ENCODE results near the gene FOXA1. TPM values are rescaled to one million over a fixed set of nuclear protein-coding genes. Genes with fewer than 3 reads are reported as not detected.

The FOXA1 gene
- not detected for total RNA-seq (ENCODE audit: unreplicated experiment)
- long read RNA-seq, result 0 reads

DNA sequence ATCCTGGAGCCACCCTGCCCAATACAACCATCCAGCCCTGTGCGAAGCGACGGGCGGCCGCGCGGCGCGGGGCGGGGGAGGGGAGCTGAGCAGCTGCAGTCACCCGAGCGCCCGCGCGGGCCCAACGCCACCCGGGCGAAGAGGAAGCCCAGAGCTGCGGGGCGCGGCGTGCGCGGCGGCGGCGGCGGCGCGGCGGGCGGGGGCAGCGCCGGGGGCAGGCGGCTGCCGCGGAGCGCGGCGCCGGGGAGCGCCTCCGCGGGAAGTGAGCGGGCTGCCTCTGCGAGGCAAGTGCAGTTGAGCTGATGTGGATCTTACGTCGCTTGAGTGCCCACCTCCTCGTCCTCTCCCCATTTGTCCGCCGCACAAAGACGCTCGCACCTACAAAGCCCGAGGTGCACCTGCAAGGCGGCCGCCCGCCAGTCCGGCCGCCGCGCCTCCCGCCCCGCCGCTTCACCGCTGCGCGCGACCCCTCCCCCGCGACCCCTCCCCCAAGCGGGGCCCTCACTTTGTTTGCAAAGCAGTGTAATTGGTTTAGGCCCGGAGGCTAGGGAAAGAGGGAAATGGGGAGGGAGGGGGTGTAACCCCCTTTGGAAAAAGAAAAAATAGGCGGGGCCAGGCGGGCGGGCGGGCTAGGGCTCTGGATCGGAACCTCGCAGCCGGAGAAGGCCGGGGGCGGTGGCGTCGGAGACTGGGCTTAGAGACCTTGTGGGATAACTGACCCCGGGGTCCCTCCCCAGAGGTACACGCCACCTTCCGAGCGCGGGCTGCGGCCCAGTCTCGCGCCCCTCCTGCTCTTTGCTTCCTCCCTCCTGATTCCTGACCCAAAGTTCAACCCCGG lies at the start of gene FOXA1, which contains the start of gene TTC6:
Gene FOXA1, minus strand, starts transcription at position 279 of the 838 bp plus-strand sequence. Its CDS starts 277 bp downstream, at position 2.
Gene TTC6, plus strand, starts transcription at position 659 of the 838 bp plus-strand sequence. CDS start 26,436 bp downstream, outside the sequence.
- peak; percentile 56 for DNase-seq
- peaks cover 45% of the 10 kb centered on the region for H3K27me3 Mint-ChIP-seq (ENCODE audit: unreplicated experiment)
- H3K36me3 Mint-ChIP-seq (ENCODE audit: unreplicated experiment), result no peaks in the 10 kb centered on the region
- H3K27ac Mint-ChIP-seq (ENCODE audit: unreplicated experiment), result no peak within 1 kb of the TSS
- H3K4me1 Mint-ChIP-seq (ENCODE audit: low read depth, unreplicated experiment), result peaks cover 16% of the 10 kb centered on the region
- peak within 1 kb of the TSS; percentile 90 for H3K4me3 Mint-ChIP-seq (ENCODE audit: unreplicated experiment)
- TF ChIP-seq, protein P1, sequence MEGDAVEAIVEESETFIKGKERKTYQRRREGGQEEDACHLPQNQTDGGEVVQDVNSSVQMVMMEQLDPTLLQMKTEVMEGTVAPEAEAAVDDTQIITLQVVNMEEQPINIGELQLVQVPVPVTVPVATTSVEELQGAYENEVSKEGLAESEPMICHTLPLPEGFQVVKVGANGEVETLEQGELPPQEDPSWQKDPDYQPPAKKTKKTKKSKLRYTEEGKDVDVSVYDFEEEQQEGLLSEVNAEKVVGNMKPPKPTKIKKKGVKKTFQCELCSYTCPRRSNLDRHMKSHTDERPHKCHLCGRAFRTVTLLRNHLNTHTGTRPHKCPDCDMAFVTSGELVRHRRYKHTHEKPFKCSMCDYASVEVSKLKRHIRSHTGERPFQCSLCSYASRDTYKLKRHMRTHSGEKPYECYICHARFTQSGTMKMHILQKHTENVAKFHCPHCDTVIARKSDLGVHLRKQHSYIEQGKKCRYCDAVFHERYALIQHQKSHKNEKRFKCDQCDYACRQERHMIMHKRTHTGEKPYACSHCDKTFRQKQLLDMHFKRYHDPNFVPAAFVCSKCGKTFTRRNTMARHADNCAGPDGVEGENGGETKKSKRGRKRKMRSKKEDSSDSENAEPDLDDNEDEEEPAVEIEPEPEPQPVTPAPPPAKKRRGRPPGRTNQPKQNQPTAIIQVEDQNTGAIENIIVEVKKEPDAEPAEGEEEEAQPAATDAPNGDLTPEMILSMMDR (IDR thresholded peaks at IDR 0.05; ENCODE audit: partially characterized antibody, unreplicated experiment), result no peak
- H3K9me3 Mint-ChIP-seq (ENCODE audit: unreplicated experiment), result peaks cover 16% of the 10 kb centered on the region

DNA sequence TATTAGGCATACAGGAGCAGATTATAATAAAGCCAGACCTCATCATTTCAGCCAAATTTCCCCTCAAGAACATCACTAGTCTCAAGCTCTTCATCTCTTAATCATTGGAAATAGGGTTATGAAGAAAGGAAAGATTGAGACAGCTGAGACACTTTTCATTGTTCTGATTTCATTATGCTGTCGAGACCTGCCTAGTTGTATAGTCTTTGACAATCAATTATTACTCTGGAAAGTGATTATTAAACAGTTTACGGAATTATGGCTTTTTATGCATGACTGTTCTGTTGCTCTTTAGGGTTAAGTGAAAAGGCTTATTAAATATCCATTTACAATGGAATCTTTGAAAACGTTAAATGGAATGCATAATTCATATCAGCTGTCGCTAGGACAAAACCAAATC lies 48.7 kb upstream of the FOXA1 start:
- no peaks in the 10 kb centered on the region for H3K36me3 Mint-ChIP-seq (ENCODE audit: unreplicated experiment)
- no peak overlapping the region for H3K4me3 Mint-ChIP-seq (ENCODE audit: unreplicated experiment)
- no peaks in the 10 kb centered on the region for H3K9me3 Mint-ChIP-seq (ENCODE audit: unreplicated experiment)
- H3K4me1 Mint-ChIP-seq (ENCODE audit: low read depth, unreplicated experiment), result no peaks in the 10 kb centered on the region
- TF ChIP-seq, protein P1 (IDR thresholded peaks at IDR 0.05; ENCODE audit: partially characterized antibody, unreplicated experiment), result no peak
- DNase-seq, result no peak
- H3K27me3 Mint-ChIP-seq (ENCODE audit: unreplicated experiment), result no peaks in the 10 kb centered on the region
- no peak overlapping the region for H3K27ac Mint-ChIP-seq (ENCODE audit: unreplicated experiment)

DNA sequence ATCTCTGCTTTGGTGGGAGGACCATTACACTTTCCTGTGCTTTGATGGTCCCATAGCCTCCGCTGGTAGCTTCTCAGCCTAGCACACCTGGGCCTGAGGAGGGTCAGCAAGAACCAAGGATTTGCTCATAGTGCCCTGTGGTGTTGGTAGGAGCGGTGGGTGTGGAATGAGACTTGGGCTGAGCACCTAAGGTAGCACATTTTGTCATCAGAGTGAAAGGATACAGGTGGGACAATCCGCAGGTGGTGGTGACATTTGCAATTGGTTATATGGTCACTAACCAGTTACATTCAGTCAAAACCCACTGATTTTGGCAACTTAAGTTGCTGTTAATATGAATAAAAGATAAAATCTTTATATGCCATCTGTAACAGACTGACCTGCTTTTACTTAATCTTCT lies 47.1 kb upstream of the FOXA1 start:
- TF ChIP-seq, protein P1 (IDR thresholded peaks at IDR 0.05; ENCODE audit: partially characterized antibody, unreplicated experiment), result no peak
- no peak for DNase-seq
- Mint-ChIP-seq H3K4me1 (ENCODE audit: low read depth, unreplicated experiment) (no peaks in the 10 kb centered on the region), H3K27me3 (ENCODE audit: unreplicated experiment) (no peaks in the 10 kb centered on the region), H3K36me3 (ENCODE audit: unreplicated experiment) (no peaks in the 10 kb centered on the region), H3K9me3 (ENCODE audit: unreplicated experiment) (no peaks in the 10 kb centered on the region), H3K27ac (ENCODE audit: unreplicated experiment) (no peak overlapping the region), H3K4me3 (ENCODE audit: unreplicated experiment) (no peak overlapping the region)

DNA sequence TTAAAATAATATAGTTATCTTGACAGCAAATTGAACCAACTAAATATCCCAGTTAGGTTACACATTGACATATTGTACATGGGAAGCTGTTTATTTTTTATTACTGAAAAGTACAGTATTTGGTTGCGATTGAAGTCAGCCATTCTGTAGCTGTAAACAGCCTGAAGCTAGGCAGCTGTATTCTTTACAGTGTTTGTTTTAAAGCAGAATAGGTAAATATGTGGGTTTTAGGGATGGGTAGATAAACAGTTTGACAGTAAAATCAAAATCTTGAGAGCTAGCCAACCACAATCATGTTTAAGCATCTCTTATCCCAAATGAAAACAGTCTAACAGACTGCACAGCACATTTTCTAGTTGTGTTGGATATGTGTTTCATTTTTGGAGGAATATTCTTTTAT lies 46.1 kb upstream of the FOXA1 start:
- no peaks in the 10 kb centered on the region for H3K27me3 Mint-ChIP-seq (ENCODE audit: unreplicated experiment)
- H3K27ac Mint-ChIP-seq (ENCODE audit: unreplicated experiment), result no peak overlapping the region
- no peaks in the 10 kb centered on the region for H3K36me3 Mint-ChIP-seq (ENCODE audit: unreplicated experiment)
- H3K4me3 Mint-ChIP-seq (ENCODE audit: unreplicated experiment), result no peak overlapping the region
- H3K4me1 Mint-ChIP-seq (ENCODE audit: low read depth, unreplicated experiment), result no peaks in the 10 kb centered on the region
- no peaks in the 10 kb centered on the region for H3K9me3 Mint-ChIP-seq (ENCODE audit: unreplicated experiment)
- no peak for DNase-seq
- TF ChIP-seq, protein P1 (IDR thresholded peaks at IDR 0.05; ENCODE audit: partially characterized antibody, unreplicated experiment), result no peak

DNA sequence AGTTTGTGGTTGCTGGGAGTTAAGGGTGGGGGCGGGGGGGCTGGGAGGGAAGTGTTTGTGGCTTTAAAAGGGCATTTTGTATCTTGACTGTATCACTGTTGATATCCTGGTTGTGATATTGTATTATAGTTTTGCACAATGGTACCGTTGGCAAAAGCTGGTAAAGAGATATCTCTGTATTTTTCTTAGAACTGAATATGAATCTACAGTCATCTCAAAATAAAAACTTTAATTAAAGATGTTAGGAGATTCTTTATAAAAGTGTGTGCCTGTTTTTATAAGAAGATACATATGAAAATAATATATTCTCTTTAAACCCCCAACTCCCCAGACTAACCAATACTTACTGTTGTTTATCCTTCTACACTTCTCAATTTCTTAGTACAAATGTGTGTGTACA lies 43.5 kb upstream of the FOXA1 start:
- H3K4me3 Mint-ChIP-seq (ENCODE audit: unreplicated experiment), result no peak overlapping the region
- H3K27me3 Mint-ChIP-seq (ENCODE audit: unreplicated experiment), result no peaks in the 10 kb centered on the region
- no peaks in the 10 kb centered on the region for H3K9me3 Mint-ChIP-seq (ENCODE audit: unreplicated experiment)
- no peaks in the 10 kb centered on the region for H3K4me1 Mint-ChIP-seq (ENCODE audit: low read depth, unreplicated experiment)
- no peak for DNase-seq
- H3K36me3 Mint-ChIP-seq (ENCODE audit: unreplicated experiment), result no peaks in the 10 kb centered on the region
- TF ChIP-seq, protein P1 (IDR thresholded peaks at IDR 0.05; ENCODE audit: partially characterized antibody, unreplicated experiment), result no peak
- no peak overlapping the region for H3K27ac Mint-ChIP-seq (ENCODE audit: unreplicated experiment)

All from glutamatergic neuron (in vitro differentiated cells).